Lung (tissue), 12 donors: ENCODE results near the gene LIX1. TPM values are rescaled to one million over a fixed set of nuclear protein-coding genes. Genes with fewer than 3 reads are reported as not detected.

ENCODE experiments used
- ATAC-seq: fragments of 200-7000 bp; cut with Tn5 transposase; one replicate; pipeline ENCODE4 v1.9.1; 2020; ENCODE audit warnings: moderate number of reproducible peaks; ENCODE audit not compliant: insufficient read depth, low FRiP score
- DNase-seq, 3 donors: peaks; one replicate each; pipeline ENCODE4 v3.0.0-alpha.2; 2013 to 2017
- H3K27ac ChIP-seq, 2 donors: one replicate each; pipeline ENCODE4 v1.5.1; 2013; ENCODE audit warnings: mild to moderate bottlenecking in 2 of 2, moderate library complexity in 2 of 2, control low read depth in 1 of 2, inconsistent platforms in 1 of 2, low read depth in 1 of 2, low read length in 1 of 2
- H3K27me3 ChIP-seq, 3 donors: one replicate each; pipeline ENCODE4 v1.5.1; 2013; ENCODE audit warnings: low read length in 2 of 3; ENCODE audit not compliant: control insufficient read depth in 3 of 3, insufficient read depth in 3 of 3
- H3K36me3 ChIP-seq, 4 donors: one replicate each; pipeline ENCODE4 v1.5.1; 2013; ENCODE audit warnings: low read length in 4 of 4, mild to moderate bottlenecking in 1 of 4, moderate library complexity in 1 of 4; ENCODE audit not compliant: control insufficient read depth in 4 of 4, insufficient read depth in 4 of 4
- H3K4me1 ChIP-seq, 5 donors: one replicate each; pipeline ENCODE4 v1.5.1; 2013; ENCODE audit warnings: low read length in 5 of 5, mild to moderate bottlenecking in 2 of 5, moderate library complexity in 1 of 5; ENCODE audit not compliant: control insufficient read depth in 5 of 5, insufficient read depth in 5 of 5
- H3K4me3 ChIP-seq: one replicate; pipeline ENCODE4 v1.5.1; 2013; ENCODE audit warnings: mild to moderate bottlenecking, control low read depth, moderate library complexity
- H3K9ac ChIP-seq, 2 donors: one replicate each; pipeline ENCODE4 v1.5.1; 2013; ENCODE audit warnings: low read length in 2 of 2, control low read depth in 1 of 2; ENCODE audit not compliant: insufficient read depth in 1 of 2
- H3K9me3 ChIP-seq, 4 donors: one replicate each; pipeline ENCODE4 v1.5.1; 2013; ENCODE audit warnings: low read length in 3 of 4, mild to moderate bottlenecking in 1 of 4, moderate library complexity in 1 of 4; ENCODE audit not compliant: control insufficient read depth in 4 of 4, insufficient read depth in 3 of 4
- CTCF ChIP-seq: IDR thresholded peaks from 2 replicates; pipeline ENCODE4 v1.5.1; 2012; ENCODE audit warnings: mild to moderate bottlenecking; ENCODE audit errors: control extremely low read depth, extremely low read depth
- WGBS, 2 donors: extraction: QIAGEN DNeasy Blood & Tissue Kit; methylation state at CpG; one replicate each; pipeline ENCODE4 v1.1.7; 2013; 5-methylcytosine and 5-hydroxymethylcytosine counted together
- polyA plus RNA-seq, 2 donors: library from polyadenylated mRNA; stranded (reverse); fragments of 200-250 nt; gene quantifications; one replicate each; pipeline ENCODE4 v1.2.1, GENCODE V29; 2013
- total RNA-seq, 2 donors: library from RNA; depleted of rRNA in 1 of 2; stranded (reverse); fragments of >200 nt in 1 of 2; gene quantifications; one replicate each; pipeline ENCODE4 v1.2.1, GENCODE V29; 2014 to 2021
- donor health status: control.
- donor health status: control.
- donor health status: Bipolar disorder and iron deficiency.
- donor health status: healthy.
- donor health status: DM: yes; HTN: yes; CAD: no.

Gene LIX1
- total and polyA plus RNA-seq, 4 donors, result 0.11 TPM; not detected in 3

GRCh38 chr5:97172227-97172626, 29.8 kb upstream of the LIX1 start:
- Histone ChIP-seq H3K27me3 (no peaks in the 10 kb centered on the region), H3K9me3 (no peaks in the 10 kb centered on the region), H3K4me3 (no peak overlapping the region), H3K4me1 (no peaks in the 10 kb centered on the region), H3K27ac (no peak overlapping the region), H3K9ac (no peak overlapping the region), H3K36me3 (peaks cover 7 to 67% (median 39%) of the 10 kb centered on the region in 4 donors)
- no peak for ATAC-seq
- no peak for TF ChIP-seq CTCF
- DNase-seq, result no peak

GRCh38 chr5:97171703-97172102, 29.3 kb upstream of the LIX1 start:
- ATAC-seq, result no peak
- 91 to 96% methylated on average over 3 of the region's 3 CpGs for WGBS, 2 donors
- H3K36me3 ChIP-seq, result peaks cover 7 to 64% (median 37%) of the 10 kb centered on the region in 4 donors

GRCh38 chr5:97167435-97167834, 25.0 kb upstream of the LIX1 start:
- no peak overlapping the region for H3K9ac ChIP-seq
- peaks cover 9 to 49% (median 28%) of the 10 kb centered on the region in 4 donors for H3K36me3 ChIP-seq
- ATAC-seq (no peak), DNase-seq (no peak)
- H3K4me1 ChIP-seq, result no peaks in the 10 kb centered on the region
- TF ChIP-seq CTCF, result no peak
- H3K9me3 ChIP-seq, result no peaks in the 10 kb centered on the region
- no peak overlapping the region for H3K4me3 ChIP-seq
- H3K27me3 ChIP-seq, result no peaks in the 10 kb centered on the region
- no peak overlapping the region for H3K27ac ChIP-seq
- WGBS, 2 donors, result 71 to 74% methylated on average over 6 of the region's 6 CpGs

More at GRCh38 chr5:97171703-97172102, 29.3 kb upstream of the LIX1 start:
- TF ChIP-seq CTCF, result no peak
- no peaks in the 10 kb centered on the region for H3K9me3 ChIP-seq
- H3K4me1 ChIP-seq, result no peaks in the 10 kb centered on the region
- H3K27ac ChIP-seq, result no peak overlapping the region
- no peak overlapping the region for H3K9ac ChIP-seq
- H3K27me3 ChIP-seq, result no peaks in the 10 kb centered on the region
- H3K4me3 ChIP-seq, result no peak overlapping the region
- no peak for DNase-seq

GRCh38 chr5:97165726-97166125, 23.3 kb upstream of the LIX1 start:
- Histone ChIP-seq H3K27me3 (no peaks in the 10 kb centered on the region), H3K4me1 (no peaks in the 10 kb centered on the region), H3K36me3 (peaks cover 5 to 50% (median 21%) of the 10 kb centered on the region in 4 donors), H3K27ac (no peak overlapping the region), H3K9ac (no peak overlapping the region), H3K9me3 (no peaks in the 10 kb centered on the region), H3K4me3 (no peak overlapping the region)
- no peak for TF ChIP-seq CTCF
- no peak for ATAC-seq
- WGBS, 2 donors, result 34 to 69% methylated on average over 1 of the region's 1 CpG
- no peak for DNase-seq
